Calu3 (cell line): ENCODE measurements around the gene NPS. TPM values are rescaled to one million over a fixed set of nuclear protein-coding genes. Genes with fewer than 3 reads are reported as not detected.

Experiments
- BruUV-seq: library from RNA; stranded (reverse); fragments of 400-500 nt; replicated peaks from 2 replicates; lab custom pipeline; 2021; lab: Mats Ljungman, UMichigan
- CTCF ChIA-PET: fragments of 300-600 bp; sonication (Branson Sonifier 250); formaldehyde crosslinking; loops from one replicate; lab custom pipeline; 2022; ENCODE audit warnings: antibody characterized with exemption; lab: Charles Lee
- DNase-seq: peaks from one replicate; pipeline ENCODE4 v3.0.0; 2022
- H3K27ac Mint-ChIP-seq: one replicate; pipeline ENCODE4 v1.8.0; 2022; ENCODE audit warnings: mixed read lengths; ENCODE audit not compliant: unreplicated experiment
- H3K27me3 Mint-ChIP-seq: one replicate; pipeline ENCODE4 v1.8.0; 2022; ENCODE audit warnings: mixed read lengths; ENCODE audit not compliant: unreplicated experiment
- H3K36me3 Mint-ChIP-seq: one replicate; pipeline ENCODE4 v1.8.0; 2022; ENCODE audit warnings: mild to moderate bottlenecking, moderate library complexity, mixed read lengths; ENCODE audit not compliant: insufficient read depth, unreplicated experiment
- H3K4me1 Mint-ChIP-seq: one replicate; pipeline ENCODE4 v1.8.0; 2022; ENCODE audit warnings: mild to moderate bottlenecking, low read depth, mixed read lengths; ENCODE audit not compliant: unreplicated experiment
- H3K4me3 Mint-ChIP-seq: one replicate; pipeline ENCODE4 v1.8.0; 2022; ENCODE audit warnings: mild to moderate bottlenecking, low read depth, moderate library complexity, mixed read lengths; ENCODE audit not compliant: unreplicated experiment
- H3K9me3 Mint-ChIP-seq: one replicate; pipeline ENCODE4 v1.8.0; 2022; ENCODE audit warnings: low read depth, mixed read lengths; ENCODE audit not compliant: unreplicated experiment
- intact Hi-C: fragments of 100-400 bp; cut with micrococcal nuclease; formaldehyde crosslinking; loops from one replicate; pipeline ENCODE4 v1.10.0; 2022; ENCODE audit not compliant: unreplicated experiment
- total RNA-seq: library from RNA; stranded (reverse); gene quantifications from 2 replicates; pipeline ENCODE4 v1.2.3, GENCODE V29; 2022
- TF ChIP-seq, protein P1 (sequence below): fragments of 200-600 bp; IDR thresholded peaks from one replicate; pipeline ENCODE4 v1.8.0; 2022; ENCODE audit warnings: antibody characterized with exemption; ENCODE audit not compliant: unreplicated experiment

The NPS gene
- total RNA-seq, 1 experiment from 2014 or later: not detected

DNA sequence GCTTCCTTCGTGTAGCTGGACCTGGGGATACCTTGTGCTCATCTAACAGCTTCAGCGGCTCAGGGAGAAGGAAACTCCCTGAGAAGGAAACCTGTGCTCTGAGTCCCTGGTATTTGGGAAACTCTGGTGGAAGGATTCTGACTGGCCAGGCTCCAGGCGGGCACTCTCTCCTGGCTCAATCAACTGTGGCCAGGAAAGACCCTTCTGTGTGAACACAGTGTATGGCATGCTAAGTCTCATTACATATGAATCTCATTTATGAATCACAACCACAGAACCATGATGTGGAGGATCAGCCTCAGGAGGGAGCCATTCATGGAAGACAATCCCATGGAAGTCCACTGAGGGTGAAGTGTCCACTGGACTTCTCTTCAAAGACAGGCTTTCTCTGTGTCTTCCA lies 20.9 kb downstream of the NPS start:
- Mint-ChIP-seq H3K36me3 (no peaks in the 10 kb centered on the region), H3K9me3 (no peaks in the 10 kb centered on the region), H3K27me3 (peaks cover 21% of the 10 kb centered on the region), H3K27ac (no peak overlapping the region), H3K4me3 (no peak overlapping the region), H3K4me1 (no peaks in the 10 kb centered on the region)
- CTCF ChIA-PET: no interaction called here
- BruUV-seq: no TSS peak
- intact Hi-C loops: no loop called here
- no peak for DNase-seq
- TF ChIP-seq, protein P1, sequence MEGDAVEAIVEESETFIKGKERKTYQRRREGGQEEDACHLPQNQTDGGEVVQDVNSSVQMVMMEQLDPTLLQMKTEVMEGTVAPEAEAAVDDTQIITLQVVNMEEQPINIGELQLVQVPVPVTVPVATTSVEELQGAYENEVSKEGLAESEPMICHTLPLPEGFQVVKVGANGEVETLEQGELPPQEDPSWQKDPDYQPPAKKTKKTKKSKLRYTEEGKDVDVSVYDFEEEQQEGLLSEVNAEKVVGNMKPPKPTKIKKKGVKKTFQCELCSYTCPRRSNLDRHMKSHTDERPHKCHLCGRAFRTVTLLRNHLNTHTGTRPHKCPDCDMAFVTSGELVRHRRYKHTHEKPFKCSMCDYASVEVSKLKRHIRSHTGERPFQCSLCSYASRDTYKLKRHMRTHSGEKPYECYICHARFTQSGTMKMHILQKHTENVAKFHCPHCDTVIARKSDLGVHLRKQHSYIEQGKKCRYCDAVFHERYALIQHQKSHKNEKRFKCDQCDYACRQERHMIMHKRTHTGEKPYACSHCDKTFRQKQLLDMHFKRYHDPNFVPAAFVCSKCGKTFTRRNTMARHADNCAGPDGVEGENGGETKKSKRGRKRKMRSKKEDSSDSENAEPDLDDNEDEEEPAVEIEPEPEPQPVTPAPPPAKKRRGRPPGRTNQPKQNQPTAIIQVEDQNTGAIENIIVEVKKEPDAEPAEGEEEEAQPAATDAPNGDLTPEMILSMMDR: no peak

DNA sequence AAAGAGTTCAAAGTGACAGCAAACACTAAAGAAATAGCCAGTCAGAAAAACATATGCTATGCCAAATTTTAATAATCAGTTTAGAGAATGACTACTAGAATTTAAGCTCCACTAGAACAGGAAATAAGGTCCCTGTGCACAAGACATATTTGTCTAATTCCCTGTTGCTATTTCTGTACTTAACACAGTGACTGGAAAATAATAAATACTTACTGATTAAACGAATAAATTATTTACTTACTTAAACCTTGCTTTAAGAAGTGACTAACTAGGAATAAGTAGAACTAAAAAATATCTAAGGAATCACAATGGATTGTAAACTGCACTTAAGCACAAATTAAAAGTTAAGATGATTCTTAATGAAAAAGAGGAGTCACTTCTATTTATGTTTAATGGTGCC lies 22.3 kb downstream of the NPS start:
- CTCF ChIA-PET: no interaction called here
- peaks cover 31% of the 10 kb centered on the region for H3K27me3 Mint-ChIP-seq
- H3K9me3 Mint-ChIP-seq: no peaks in the 10 kb centered on the region

DNA sequence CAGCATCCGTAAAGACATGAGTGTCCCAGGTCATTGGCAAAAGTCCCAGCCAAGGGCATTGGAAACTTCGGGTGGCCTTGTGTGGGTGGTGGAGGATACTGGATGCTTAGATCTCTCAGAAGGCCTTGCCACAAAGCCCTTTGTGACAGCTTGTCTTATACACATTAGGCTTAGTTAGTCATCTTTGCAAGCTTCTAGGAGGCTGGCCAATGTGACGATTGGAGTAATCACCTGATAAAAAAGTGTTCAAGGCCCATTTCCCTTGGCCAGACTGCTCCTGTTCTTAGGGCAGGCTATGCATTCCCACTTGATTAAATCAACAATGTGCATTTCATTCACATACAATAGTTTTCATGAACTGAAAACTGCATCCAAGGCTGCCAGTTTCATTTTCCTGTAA lies 26.9 kb downstream of the NPS start:
- Mint-ChIP-seq H3K36me3 (no peaks in the 10 kb centered on the region), H3K27me3 (peaks cover 20% of the 10 kb centered on the region), H3K4me3 (no peak overlapping the region), H3K9me3 (no peaks in the 10 kb centered on the region), H3K27ac (no peak overlapping the region), H3K4me1 (no peaks in the 10 kb centered on the region)
- no TSS peak for BruUV-seq
- intact Hi-C loops: no loop called here
- TF ChIP-seq, protein P1: no peak
- DNase-seq: no peak
- CTCF ChIA-PET: no interaction called here

More for the DNA sequence above, 22.3 kb downstream of the NPS start:
- Mint-ChIP-seq H3K27ac (no peak overlapping the region), H3K4me1 (no peaks in the 10 kb centered on the region), H3K36me3 (no peaks in the 10 kb centered on the region), H3K4me3 (no peak overlapping the region)
- BruUV-seq: no TSS peak
- intact Hi-C loops: no loop called here
- TF ChIP-seq, protein P1: no peak
- no peak for DNase-seq

DNA sequence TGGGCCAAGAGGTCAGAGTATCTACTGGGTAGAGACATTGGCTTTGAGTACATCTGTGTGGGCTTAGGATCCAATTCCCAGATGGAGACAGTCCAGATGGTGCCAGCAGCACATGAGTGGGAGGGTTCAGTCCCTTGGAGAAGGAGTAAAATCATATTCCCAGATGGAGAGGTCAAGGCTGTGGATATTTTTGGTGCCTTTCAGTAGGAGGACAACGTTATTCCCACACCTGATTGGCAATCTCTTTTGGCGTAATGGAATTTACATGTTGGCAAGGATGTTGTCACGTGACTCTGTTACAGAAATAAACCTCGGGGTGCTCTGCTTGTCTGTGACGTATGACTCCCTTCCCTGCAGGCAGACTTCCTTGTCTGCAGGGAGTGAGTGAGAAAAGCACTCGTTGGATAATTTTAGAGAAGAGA lies 27.6 kb downstream of the NPS start:
- intact Hi-C loops: no loop called here
- Mint-ChIP-seq H3K4me1 (no peaks in the 10 kb centered on the region), H3K27me3 (peaks cover 20% of the 10 kb centered on the region), H3K36me3 (no peaks in the 10 kb centered on the region), H3K4me3 (no peak overlapping the region), H3K9me3 (no peaks in the 10 kb centered on the region), H3K27ac (no peak overlapping the region)
- TF ChIP-seq, protein P1: no peak
- BruUV-seq: no TSS peak
- CTCF ChIA-PET: no interaction called here
- DNase-seq: no peak
